H9 (cell line): ENCODE measurements around the gene ADAMTS13. TPM values are rescaled to one million over a fixed set of nuclear protein-coding genes. Genes with fewer than 3 reads are reported as not detected.

ENCODE experiments used
- DNase-seq: peaks from one replicate; pipeline ENCODE4 v3.0.0-alpha.2; 2017
- H2AFZ ChIP-seq: one replicate; pipeline ENCODE4 v1.6.1; 2013; ENCODE audit warnings: mild to moderate bottlenecking, low read length, control low read depth, moderate library complexity
- H2AK5ac ChIP-seq: 2 replicates; pipeline ENCODE4 v1.6.1; 2013; ENCODE audit warnings: low read length, control low read depth, mixed read lengths; ENCODE audit not compliant: insufficient read length
- H2BK120ac ChIP-seq: one replicate; pipeline ENCODE4 v1.6.1; 2013; ENCODE audit warnings: low read depth, mild to moderate bottlenecking, low read length, control low read depth, inconsistent platforms; ENCODE audit not compliant: poor library complexity, severe bottlenecking
- H2BK12ac ChIP-seq: 2 replicates; pipeline ENCODE4 v1.6.1; 2013; ENCODE audit warnings: low read length, control low read depth, mixed read lengths, low read depth; ENCODE audit not compliant: insufficient read length
- H2BK15ac ChIP-seq: 2 replicates; pipeline ENCODE4 v1.6.1; 2013; ENCODE audit warnings: low read depth, low read length, control low read depth
- H2BK20ac ChIP-seq: one replicate; pipeline ENCODE4 v1.6.1; 2013; ENCODE audit warnings: low read depth, mild to moderate bottlenecking, low read length, control low read depth, inconsistent platforms; ENCODE audit not compliant: poor library complexity, severe bottlenecking
- H2BK5ac ChIP-seq: 2 replicates; pipeline ENCODE4 v1.6.1; 2013; ENCODE audit warnings: low read length, control low read depth, mixed read lengths; ENCODE audit not compliant: insufficient read length
- H3K14ac ChIP-seq: 2 replicates; pipeline ENCODE4 v1.6.1; 2013; ENCODE audit warnings: low read length, control low read depth; ENCODE audit not compliant: insufficient read depth
- H3K18ac ChIP-seq: 2 replicates; pipeline ENCODE4 v1.6.1; 2013; ENCODE audit warnings: low read depth, mild to moderate bottlenecking, mixed read lengths, low read length, control low read depth; ENCODE audit not compliant: insufficient read length
- H3K23ac ChIP-seq: 2 replicates; pipeline ENCODE4 v1.6.1; 2013; ENCODE audit warnings: low read length, control low read depth, mixed read lengths, low read depth; ENCODE audit not compliant: insufficient read length
- H3K23me2 ChIP-seq: 2 replicates; pipeline ENCODE4 v1.6.1; 2013; ENCODE audit warnings: low read depth, mild to moderate bottlenecking, mixed read lengths, low read length, control low read depth; ENCODE audit not compliant: insufficient read length, poor library complexity, severe bottlenecking
- H3K27ac ChIP-seq: 2 replicates; pipeline ENCODE4 v1.5.1; 2013; ENCODE audit warnings: low read length, control low read depth, mixed read lengths, low read depth; ENCODE audit not compliant: insufficient read length
- H3K27me3 ChIP-seq: 2 replicates; pipeline ENCODE4 v1.6.1; 2013; ENCODE audit warnings: low read length, control low read depth, inconsistent platforms; ENCODE audit not compliant: insufficient read depth
- H3K4ac ChIP-seq: 2 replicates; pipeline ENCODE4 v1.6.1; 2013; ENCODE audit warnings: low read depth, mild to moderate bottlenecking, control low read depth, inconsistent platforms, low read length, moderate library complexity
- H3K4me1 ChIP-seq: 2 replicates; pipeline ENCODE4 v1.6.1; 2013; ENCODE audit warnings: low read length, control low read depth, inconsistent platforms; ENCODE audit not compliant: insufficient read depth
- H3K4me2 ChIP-seq: 2 replicates; pipeline ENCODE4 v1.6.1; 2013; ENCODE audit warnings: low read length, control low read depth, mixed read lengths; ENCODE audit not compliant: insufficient read length, insufficient read depth
- H3K56ac ChIP-seq: 2 replicates; pipeline ENCODE4 v1.6.1; 2013; ENCODE audit warnings: low read depth, mild to moderate bottlenecking, mixed read lengths, low read length, control low read depth; ENCODE audit not compliant: insufficient read length
- H3K79me1 ChIP-seq: 2 replicates; pipeline ENCODE4 v1.6.1; 2013; ENCODE audit warnings: low read depth, mild to moderate bottlenecking, moderate library complexity, low read length, control low read depth, inconsistent platforms; ENCODE audit not compliant: insufficient read depth, poor library complexity, severe bottlenecking
- H3K79me2 ChIP-seq: 2 replicates; pipeline ENCODE4 v1.6.1; 2013; ENCODE audit warnings: low read length, control low read depth, inconsistent platforms; ENCODE audit not compliant: insufficient read depth
- H3K9ac ChIP-seq: 2 replicates; pipeline ENCODE4 v1.6.1; 2013; ENCODE audit warnings: low read length, control low read depth, mixed read lengths; ENCODE audit not compliant: insufficient read length; ENCODE audit errors: extremely low read depth
- H3K9me3 ChIP-seq: one replicate; pipeline ENCODE4 v1.6.1; 2013; ENCODE audit warnings: low read depth, low read length, inconsistent platforms; ENCODE audit not compliant: control insufficient read depth
- H3T11ph ChIP-seq: one replicate; pipeline ENCODE4 v1.6.1; 2013; ENCODE audit warnings: mild to moderate bottlenecking, low read length, control low read depth, inconsistent platforms
- H4K20me1 ChIP-seq: one replicate; pipeline ENCODE4 v1.6.1; 2013; ENCODE audit not compliant: control insufficient read depth, insufficient read length, insufficient read depth
- H4K5ac ChIP-seq: 2 replicates; pipeline ENCODE4 v1.6.1; 2013; ENCODE audit warnings: low read depth, mild to moderate bottlenecking, mixed read lengths, low read length, control low read depth; ENCODE audit not compliant: insufficient read length
- H4K8ac ChIP-seq: replicated peaks from 2 replicates; pipeline ENCODE4 v1.6.1; 2013; ENCODE audit warnings: low read length, control low read depth, mixed read lengths, low read depth; ENCODE audit not compliant: insufficient read length
- H4K91ac ChIP-seq: 2 replicates; pipeline ENCODE4 v1.6.1; 2013; ENCODE audit warnings: low read depth, mild to moderate bottlenecking, moderate library complexity, mixed read lengths, low read length, control low read depth; ENCODE audit not compliant: insufficient read length
- H3K27ac Mint-ChIP-seq, 3 experiments: 2 replicates in 2 of 3; 3 replicates in 1 of 3; pipeline ENCODE4 v1.8.0; 2020 to 2021; ENCODE audit warnings: mixed read lengths in 3 of 3, mild to moderate bottlenecking in 1 of 3, moderate library complexity in 1 of 3
- H3K27me3 Mint-ChIP-seq: 2 replicates; pipeline ENCODE4 v1.8.0; 2021; ENCODE audit warnings: low read depth, mild to moderate bottlenecking, moderate library complexity, mixed read lengths
- H3K36me3 Mint-ChIP-seq, 3 experiments: 2 replicates in 2 of 3; 3 replicates in 1 of 3; pipeline ENCODE4 v1.8.0; 2020 to 2021; ENCODE audit warnings: low read depth in 3 of 3, mixed read lengths in 3 of 3; ENCODE audit not compliant: insufficient read depth in 1 of 3
- H3K4me1 Mint-ChIP-seq, 2 experiments: 2 replicates each; pipeline ENCODE4 v1.8.0; 2020; ENCODE audit warnings: mixed read lengths in 2 of 2
- H3K4me3 Mint-ChIP-seq, 2 experiments: 2 replicates in 1 of 2; 3 replicates in 1 of 2; pipeline ENCODE4 v1.8.0; 2020 to 2021; ENCODE audit warnings: mild to moderate bottlenecking in 2 of 2, mixed read lengths in 2 of 2, moderate library complexity in 1 of 2
- H3K9me3 Mint-ChIP-seq, 2 experiments: 2 replicates in 1 of 2; 3 replicates in 1 of 2; pipeline ENCODE4 v1.8.0; 2020; ENCODE audit warnings: mild to moderate bottlenecking in 2 of 2, mixed read lengths in 2 of 2, moderate library complexity in 1 of 2
- CTCF ChIP-seq: fragments of 200-600 bp; sonication (generic); conservative IDR thresholded peaks from 3 replicates; pipeline ENCODE4 v1.8.0; 2021; ENCODE audit warnings: antibody characterized with exemption, mild to moderate bottlenecking
- WGBS: extraction: QIAGEN DNeasy Blood & Tissue Kit; methylation state at CpG from one replicate; pipeline ENCODE4 v1.1.7; 2013; ENCODE audit warnings: missing lambda C conversion rate, low lambda C conversion rate, mixed read lengths; ENCODE audit not compliant: insufficient read length; ENCODE audit errors: extremely low coverage; 5-methylcytosine and 5-hydroxymethylcytosine counted together
- total RNA-seq: library from RNA; stranded (reverse); gene quantifications from 2 replicates; pipeline ENCODE4 v1.2.1, GENCODE V29; 2021

The ADAMTS13 gene
- total RNA-seq, 1 experiment from 2014 or later = 8.8 TPM

GRCh38 chr9:133389562-133389961 lies 32.6 kb upstream of the ADAMTS13 start:
- no peak overlapping the region for H3K14ac ChIP-seq
- no peak overlapping the region for H3K4me3 Mint-ChIP-seq

More at GRCh38 chr9:133389562-133389961, 32.6 kb upstream of the ADAMTS13 start:
- Histone ChIP-seq H3K23me2 (no peaks in the 10 kb centered on the region), H4K8ac (no peak overlapping the region), H3K27ac (no peak overlapping the region), H2AK5ac (no peak overlapping the region), H4K5ac (no peak overlapping the region), H3K9me3 (no peaks in the 10 kb centered on the region), H2BK5ac (no peak overlapping the region), H2BK120ac (no peak overlapping the region), H3K9ac (no peak overlapping the region), H4K20me1 (no peaks in the 10 kb centered on the region), H2BK12ac (no peak overlapping the region), H3K4ac (no peak overlapping the region), H3K4me2 (no peak overlapping the region), H2AFZ (no peak overlapping the region), H4K91ac (no peak overlapping the region), H3K56ac (no peak overlapping the region), H3K27me3 (no peaks in the 10 kb centered on the region), H2BK15ac (no peak overlapping the region), H3K18ac (no peak overlapping the region), H3K4me1 (no peaks in the 10 kb centered on the region), H3K23ac (no peak overlapping the region), H3K79me2 (no peaks in the 10 kb centered on the region), H3T11ph (no peak overlapping the region), H3K79me1 (no peaks in the 10 kb centered on the region), H2BK20ac (no peak overlapping the region)
- H3K27ac Mint-ChIP-seq = no peak overlapping the region
- TF ChIP-seq CTCF = no peak
- no CpG with 5 or more reads among the region's 13 CpGs for WGBS
- peaks cover 15% of the 10 kb centered on the region in 2 experiments for H3K9me3 Mint-ChIP-seq
- no peak for DNase-seq
- peaks cover 0 to 1% (median 0%) of the 10 kb centered on the region in 3 experiments; a peak in 1 of 7 replicates for H3K36me3 Mint-ChIP-seq
- H3K27me3 Mint-ChIP-seq = peaks cover 26% of the 10 kb centered on the region
- H3K4me1 Mint-ChIP-seq = no peaks in the 10 kb centered on the region
